Measurements from ENCODE around the gene SMPDL3A. TPM values are rescaled to one million over a fixed set of nuclear protein-coding genes. Genes with fewer than 3 reads are reported as not detected.

SMPDL3A gene
- total RNA-seq, 2 experiments from 2014 or later: 0.22 to 0.52 TPM

- Histone ChIP-seq H3K4me1 (ENCODE audit: insufficient read depth, low read length) (no peaks in the 10 kb centered on the region), H3K9me3 (ENCODE audit: control insufficient read depth in 1 of 2, insufficient read depth in 1 of 2, low read length in 2 of 2) (no peaks in the 10 kb centered on the region), H3K4me3 (ENCODE audit: low read length) (no peak overlapping the region), H3K27me3 (ENCODE audit: control insufficient read depth in 1 of 2, insufficient read depth in 2 of 2, low read length in 2 of 2) (no peaks in the 10 kb centered on the region), H3K27ac (ENCODE audit: low read depth in 1 of 2, low read length in 2 of 2) (no peak overlapping the region), H3K36me3 (ENCODE audit: insufficient read depth, low read length) (no peaks in the 10 kb centered on the region)
- intact Hi-C loops (cut with DNase I, micrococcal nuclease): loop anchor here (1.0 to 10.0 kb wide), 6 partner anchors 109 to 455 kb away; no protein-coding TSS in a partner anchor
- H3K27me3 Mint-ChIP-seq: peaks cover 12% of the 10 kb centered on the region
- H3K4me3 Mint-ChIP-seq: no peak overlapping the region
- POLR2A ChIA-PET: no interaction called here
- H3K4me1 Mint-ChIP-seq (ENCODE audit: low read depth): no peaks in the 10 kb centered on the region
- no peaks in the 10 kb centered on the region for H3K9me3 Mint-ChIP-seq
- H3K36me3 Mint-ChIP-seq (ENCODE audit: low read depth): no peaks in the 10 kb centered on the region
- no peak overlapping the region for H3K27ac Mint-ChIP-seq
- CTCF ChIA-PET: interaction anchor here (2.2 kb wide), 1 partner anchor 348 kb away, joined by 7 read pairs; no protein-coding TSS in a partner anchor
- no peak for ATAC-seq (ENCODE audit: poor library complexity)
- DNase-seq: no peak
- TF ChIP-seq, protein P1, sequence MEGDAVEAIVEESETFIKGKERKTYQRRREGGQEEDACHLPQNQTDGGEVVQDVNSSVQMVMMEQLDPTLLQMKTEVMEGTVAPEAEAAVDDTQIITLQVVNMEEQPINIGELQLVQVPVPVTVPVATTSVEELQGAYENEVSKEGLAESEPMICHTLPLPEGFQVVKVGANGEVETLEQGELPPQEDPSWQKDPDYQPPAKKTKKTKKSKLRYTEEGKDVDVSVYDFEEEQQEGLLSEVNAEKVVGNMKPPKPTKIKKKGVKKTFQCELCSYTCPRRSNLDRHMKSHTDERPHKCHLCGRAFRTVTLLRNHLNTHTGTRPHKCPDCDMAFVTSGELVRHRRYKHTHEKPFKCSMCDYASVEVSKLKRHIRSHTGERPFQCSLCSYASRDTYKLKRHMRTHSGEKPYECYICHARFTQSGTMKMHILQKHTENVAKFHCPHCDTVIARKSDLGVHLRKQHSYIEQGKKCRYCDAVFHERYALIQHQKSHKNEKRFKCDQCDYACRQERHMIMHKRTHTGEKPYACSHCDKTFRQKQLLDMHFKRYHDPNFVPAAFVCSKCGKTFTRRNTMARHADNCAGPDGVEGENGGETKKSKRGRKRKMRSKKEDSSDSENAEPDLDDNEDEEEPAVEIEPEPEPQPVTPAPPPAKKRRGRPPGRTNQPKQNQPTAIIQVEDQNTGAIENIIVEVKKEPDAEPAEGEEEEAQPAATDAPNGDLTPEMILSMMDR (IDR thresholded peaks at IDR 0.05): no peak
These were observed 50.8 kb downstream of the SMPDL3A start for GRCh38 chr6:122839906-122840305.

DNA sequence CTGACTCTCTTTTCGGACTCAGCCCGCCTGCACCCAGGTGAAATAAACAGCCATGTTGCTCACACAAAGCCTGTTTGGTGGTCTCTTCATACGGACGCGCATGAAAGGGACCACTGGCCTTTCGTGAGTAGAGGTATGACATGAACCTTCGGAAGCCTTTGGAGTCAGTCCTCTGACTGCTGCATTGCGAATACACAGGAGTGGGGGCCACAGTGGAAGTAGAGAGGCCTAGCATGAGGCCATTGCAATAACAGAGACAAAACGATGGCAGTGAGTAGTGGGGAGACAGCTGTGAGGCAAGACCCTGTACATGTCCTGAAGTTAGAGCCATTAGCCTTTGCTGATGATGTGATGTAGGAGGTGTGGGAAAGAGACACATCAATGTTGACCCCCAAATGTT lies 56.4 kb downstream of the SMPDL3A start:
- no peak overlapping the region for H3K27ac Mint-ChIP-seq
- Histone ChIP-seq H3K4me1 (ENCODE audit: insufficient read depth, low read length) (no peaks in the 10 kb centered on the region), H3K27ac (ENCODE audit: low read depth in 1 of 2, low read length in 2 of 2) (no peak overlapping the region), H3K9me3 (ENCODE audit: control insufficient read depth in 1 of 2, insufficient read depth in 1 of 2, low read length in 2 of 2) (no peaks in the 10 kb centered on the region), H3K27me3 (ENCODE audit: control insufficient read depth in 1 of 2, insufficient read depth in 2 of 2, low read length in 2 of 2) (no peaks in the 10 kb centered on the region), H3K36me3 (ENCODE audit: insufficient read depth, low read length) (no peaks in the 10 kb centered on the region), H3K4me3 (ENCODE audit: low read length) (no peak overlapping the region)
- CTCF ChIA-PET: no interaction called here
- intact Hi-C loops (cut with DNase I, micrococcal nuclease): no loop called here
- H3K9me3 Mint-ChIP-seq: no peaks in the 10 kb centered on the region
- no peak for ATAC-seq (ENCODE audit: poor library complexity)
- TF ChIP-seq, protein P1 (IDR thresholded peaks at IDR 0.05): no peak
- H3K4me1 Mint-ChIP-seq (ENCODE audit: low read depth): no peaks in the 10 kb centered on the region
- H3K4me3 Mint-ChIP-seq: no peak overlapping the region
- no peaks in the 10 kb centered on the region for H3K36me3 Mint-ChIP-seq (ENCODE audit: low read depth)
- no peaks in the 10 kb centered on the region for H3K27me3 Mint-ChIP-seq
- POLR2A ChIA-PET: no interaction called here
- DNase-seq: no peak

DNA sequence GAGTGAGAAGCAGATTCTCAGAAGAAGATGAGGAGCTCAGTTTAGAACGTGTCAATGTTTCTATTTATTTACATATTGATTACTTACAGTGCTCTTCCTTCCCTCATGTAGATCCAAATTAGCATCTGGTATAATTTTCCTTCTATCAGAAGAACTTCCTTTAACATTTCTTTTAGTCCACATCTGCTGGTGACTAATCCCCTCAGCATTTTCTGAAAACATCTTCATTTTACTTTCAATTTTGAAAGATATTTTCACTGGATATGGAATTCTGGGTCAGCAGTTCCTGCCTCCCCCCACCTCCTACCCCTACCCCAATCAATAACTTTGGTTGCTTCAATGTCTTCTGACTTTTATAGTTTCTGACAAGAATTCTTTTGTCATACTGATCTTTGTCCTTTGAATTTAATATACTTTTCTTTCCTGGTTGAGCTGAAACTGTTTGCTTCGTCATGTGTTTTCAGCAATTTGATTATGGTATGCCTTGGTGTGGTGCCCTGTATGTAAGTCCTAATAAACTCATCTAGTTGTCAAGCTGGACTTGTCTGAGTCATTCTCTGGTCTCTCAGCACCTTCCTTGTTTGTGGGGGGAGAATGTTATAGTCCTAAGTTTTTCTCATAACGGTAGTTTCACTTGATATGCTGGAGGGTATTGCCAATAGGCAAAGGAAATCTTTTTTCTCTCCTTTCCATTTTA lies 57.0 kb downstream of the SMPDL3A start:
- H3K9me3 ChIP-seq (ENCODE audit: control insufficient read depth in 1 of 2, insufficient read depth in 1 of 2, low read length in 2 of 2): no peaks in the 10 kb centered on the region
- H3K4me1 Mint-ChIP-seq (ENCODE audit: low read depth): no peaks in the 10 kb centered on the region
- ChIA-PET CTCF (no interaction called here), POLR2A (no interaction called here)
- no peaks in the 10 kb centered on the region for H3K27me3 Mint-ChIP-seq
- no peak overlapping the region for H3K27ac Mint-ChIP-seq
- intact Hi-C loops (cut with DNase I, micrococcal nuclease): no loop called here
- no peak overlapping the region for H3K4me3 Mint-ChIP-seq
- H3K36me3 Mint-ChIP-seq (ENCODE audit: low read depth): no peaks in the 10 kb centered on the region
- no peak overlapping the region for H3K4me3 ChIP-seq (ENCODE audit: low read length)
- no peaks in the 10 kb centered on the region for H3K36me3 ChIP-seq (ENCODE audit: insufficient read depth, low read length)
- no peaks in the 10 kb centered on the region for H3K9me3 Mint-ChIP-seq
- no peaks in the 10 kb centered on the region for H3K27me3 ChIP-seq (ENCODE audit: control insufficient read depth in 1 of 2, insufficient read depth in 2 of 2, low read length in 2 of 2)
- H3K27ac ChIP-seq (ENCODE audit: low read depth in 1 of 2, low read length in 2 of 2): no peak overlapping the region
- DNase-seq (no peak), ATAC-seq (ENCODE audit: poor library complexity) (no peak)
- TF ChIP-seq, protein P1 (IDR thresholded peaks at IDR 0.05): no peak
- H3K4me1 ChIP-seq (ENCODE audit: insufficient read depth, low read length): no peaks in the 10 kb centered on the region

All from CD4-positive, alpha-beta T cell (primary cell).